Endothelial cell of umbilical vein (primary cell): Measurements from ENCODE around the gene PTPRCAP. TPM values are rescaled to one million over a fixed set of nuclear protein-coding genes. Genes with fewer than 3 reads are reported as not detected.

ENCODE experiments used
- BruUV-seq: library from RNA; stranded (reverse); fragments of 400-500 nt; replicated peaks from 2 replicates; lab custom pipeline; 2021; lab: Mats Ljungman, UMichigan
- CTCF ChIA-PET: fragments of 300-600, 350-600 bp; sonication (Branson Sonifier 250); formaldehyde crosslinking; loops from one replicate; lab custom pipeline; 2021; ENCODE audit warnings: antibody characterized with exemption, inconsistent platforms; lab: Charles Lee
- POLR2A ChIA-PET: fragments of 300-600, 350-600 bp; sonication (Branson Sonifier 250); formaldehyde crosslinking; loops from one replicate; lab custom pipeline; 2021; ENCODE audit warnings: antibody characterized with exemption, inconsistent platforms; lab: Charles Lee
- DNase-seq: peaks from one replicate; pipeline ENCODE4 v3.0.0-alpha.2; 2011; ENCODE audit warnings: low read depth, low spot score
- FAIRE-seq: peaks from 2 replicates; lab custom pipeline; 2011; peaks lifted over from hg19 to GRCh38; lab: Jason Lieb, UNC
- H2AFZ ChIP-seq: 2 replicates; pipeline ENCODE4 v1.6.0; 2012; ENCODE audit warnings: low read depth, low read length, control low read depth, inconsistent platforms
- H3K27ac ChIP-seq: 2 replicates; pipeline ENCODE4 v1.5.1; 2011; ENCODE audit warnings: low read depth, mild to moderate bottlenecking, control low read depth, low read length, moderate library complexity; ENCODE audit not compliant: insufficient read depth
- H3K27me3 ChIP-seq, 2 experiments: 2 replicates each; pipeline versions ENCODE4 v1.6.0 to v1.6.1; 2011; ENCODE audit warnings: low read length in 2 of 2, mixed read lengths in 1 of 2; ENCODE audit not compliant: control insufficient read depth in 2 of 2, insufficient read depth in 2 of 2
- H3K36me3 ChIP-seq, 2 experiments: 2 replicates in 1 of 2; 3 replicates in 1 of 2; pipeline ENCODE4 v1.5.1; 2011; ENCODE audit warnings: low read length in 2 of 2, mild to moderate bottlenecking in 1 of 2, moderate library complexity in 1 of 2; ENCODE audit not compliant: control insufficient read depth in 2 of 2, insufficient read depth in 2 of 2; ENCODE audit errors: extremely low read depth in 1 of 2
- H3K4me1 ChIP-seq: 3 replicates; pipeline ENCODE4 v1.5.1; 2011; ENCODE audit warnings: mild to moderate bottlenecking, low read length; ENCODE audit not compliant: control insufficient read depth, insufficient read depth; ENCODE audit errors: extremely low read depth
- H3K4me2 ChIP-seq: 2 replicates; pipeline ENCODE4 v1.6.1; 2011; ENCODE audit warnings: low read length, control low read depth, mixed read lengths; ENCODE audit not compliant: insufficient read depth
- H3K4me3 ChIP-seq, 3 experiments: fragments of 200-600 bp in 1 of 3; sonication (generic), shearing (Covaris generic) in 1 of 3; replicated peaks in 1 of 3; 2 replicates each; pipeline ENCODE4 v1.5.1; 2011 to 2016; ENCODE audit warnings: control low read depth in 3 of 3, low read length in 3 of 3, mild to moderate bottlenecking in 2 of 3, inconsistent platforms in 1 of 3, low read depth in 1 of 3, moderate library complexity in 1 of 3; ENCODE audit not compliant: insufficient read depth in 1 of 3
- H3K79me2 ChIP-seq: 2 replicates; pipeline ENCODE4 v1.6.0; 2012; ENCODE audit warnings: low read length, inconsistent platforms; ENCODE audit not compliant: control insufficient read depth, insufficient read depth
- H3K9ac ChIP-seq: replicated peaks from 2 replicates; pipeline ENCODE3; 2011; ENCODE audit warnings: low read length, control low read depth; ENCODE audit not compliant: insufficient read depth; ENCODE audit errors: extremely low read depth
- H3K9me1 ChIP-seq: replicated peaks from 3 replicates; pipeline ENCODE4 v1.6.0; 2011; ENCODE audit warnings: mild to moderate bottlenecking, low read length; ENCODE audit not compliant: control insufficient read depth, insufficient read depth; ENCODE audit errors: extremely low read depth
- H3K9me3 ChIP-seq: replicated peaks from 2 replicates; pipeline ENCODE4 v1.5.1; 2012; ENCODE audit warnings: low read length, inconsistent platforms; ENCODE audit not compliant: control insufficient read depth, insufficient read depth
- H4K20me1 ChIP-seq: replicated peaks from 2 replicates; pipeline ENCODE3; 2011; ENCODE audit warnings: mild to moderate bottlenecking, low read length; ENCODE audit not compliant: control insufficient read depth, insufficient read depth; ENCODE audit errors: extremely low read depth
- CTCF ChIP-seq, 2 donors: IDR thresholded peaks; 1 replicate in 1 of 2; 2 replicates in 1 of 2; pipeline ENCODE4 v1.5.1; 2011; ENCODE audit warnings: low read length in 2 of 2, mild to moderate bottlenecking in 2 of 2, moderate library complexity in 2 of 2, control low read depth in 1 of 2, inconsistent platforms in 1 of 2, low read depth in 1 of 2; ENCODE audit not compliant: insufficient read depth in 1 of 2; ENCODE audit errors: extremely low read depth in 1 of 2
- EZH2 ChIP-seq: IDR thresholded peaks from 2 replicates; pipeline ENCODE4 v1.6.1; 2012; ENCODE audit warnings: borderline replicate concordance, low read depth, mild to moderate bottlenecking, moderate library complexity, low read length, inconsistent platforms; ENCODE audit not compliant: severe bottlenecking
- FOS ChIP-seq: IDR thresholded peaks from 2 replicates; pipeline ENCODE4 v1.6.1; 2011; ENCODE audit warnings: mild to moderate bottlenecking, low read length, moderate library complexity, borderline replicate concordance; ENCODE audit not compliant: insufficient read depth
- GATA2 ChIP-seq: IDR thresholded peaks from 2 replicates; pipeline ENCODE4 v1.7.0; 2011; ENCODE audit warnings: low read depth, mild to moderate bottlenecking, moderate library complexity, mixed read lengths, low read length; ENCODE audit not compliant: insufficient read length, insufficient read depth
- JUN ChIP-seq: IDR thresholded peaks from 2 replicates; pipeline ENCODE4 v1.6.1; 2011; ENCODE audit warnings: borderline replicate concordance, low read depth; ENCODE audit not compliant: insufficient read length, insufficient read depth
- MAX ChIP-seq: IDR thresholded peaks from 2 replicates; pipeline ENCODE4 v1.6.1; 2011; ENCODE audit not compliant: insufficient read depth, insufficient read length
- MYC ChIP-seq: IDR thresholded peaks from one replicate; pipeline ENCODE4 v1.6.1; 2011; ENCODE audit warnings: mild to moderate bottlenecking, low read depth, low read length
- POLR2A ChIP-seq: IDR thresholded peaks from 2 replicates; pipeline ENCODE4 v1.6.1; 2012; ENCODE audit warnings: low read depth, mild to moderate bottlenecking, control low read depth, low read length
- POLR2AphosphoS5 ChIP-seq: IDR thresholded peaks from 2 replicates; pipeline ENCODE4 v1.6.1; 2012; ENCODE audit warnings: low read depth, mild to moderate bottlenecking, control low read depth, low read length, moderate library complexity; ENCODE audit not compliant: insufficient read depth
- dilution Hi-C: fragments of 300-500 bp; cut with MboI; formaldehyde crosslinking; loops from one replicate; pipeline ENCODE4 v1.15.0; 2019; ENCODE audit warnings: low sequenced_read_pairs; ENCODE audit not compliant: extremely low pct_ligation_motif_present
- intact Hi-C: fragments of 100-400 bp; cut with micrococcal nuclease; formaldehyde crosslinking; loops from one replicate; pipeline ENCODE4 v1.10.0; 2022
- polyA plus RNA-seq, 4 experiments: library from polyadenylated mRNA; depleted of rRNA in 3 of 4; stranded (reverse) in 3 of 4; unstranded in 1 of 4; fragments of >200 nt; gene quantifications; 2 replicates each; pipeline versions ENCODE4 v1.2.1 to v1.2.3, GENCODE V29; 2011 to 2012; ENCODE audit warnings: missing spikeins in 1 of 4
- small RNA-seq: library from RNA; depleted of rRNA; stranded (forward); fragments of <200 nt; gene quantifications from one replicate; pipeline ENCODE3, GENCODE V24; 2012; ENCODE audit warnings: low replicate concordance, low read depth; ENCODE audit not compliant: insufficient read depth, insufficient read length
- total RNA-seq: library from RNA; stranded (reverse); gene quantifications from 2 replicates; pipeline ENCODE4 v1.2.3, GENCODE V29; 2021

PTPRCAP gene
- total and polyA plus RNA-seq, 2 donors (not counting 3 experiments of a cell fraction or from before 2014, with no cell fraction given) = 3.6 TPM; not detected in 1

GRCh38 chr11:67387069-67387468 lies 50.4 kb downstream of the PTPRCAP start:
- TF ChIP-seq EZH2 (no peak), GATA2 (no peak), POLR2A (no peak), JUN (no peak), FOS (no peak), POLR2AphosphoS5 (no peak), CTCF (IDR thresholded peaks at IDR 0.05; ENCODE audit: extremely low read depth in 1 of 2, insufficient read depth in 1 of 2, low read depth in 1 of 2, low read length in 2 of 2) (no peak), MYC (no peak), MAX (no peak)
- Histone ChIP-seq H3K9me3 (no peaks in the 10 kb centered on the region), H3K9me1 (no peaks in the 10 kb centered on the region), H3K27me3 (no peaks in the 10 kb centered on the region), H3K9ac (no peak overlapping the region), H4K20me1 (no peaks in the 10 kb centered on the region), H2AFZ (no peak overlapping the region), H3K36me3 (no peaks in the 10 kb centered on the region), H3K4me3 (no peak overlapping the region), H3K79me2 (peaks cover 4% of the 10 kb centered on the region), H3K27ac (no peak overlapping the region), H3K4me1 (peaks cover 5% of the 10 kb centered on the region), H3K4me2 (no peak overlapping the region)
- ChIA-PET CTCF (interaction anchor here (0.6 to 19.7 kb wide), 5 partner anchors 8 to 41 kb away, joined by 3 to 1051 read pairs (median 7); partner anchors contain the start of genes CLCF1 and POLD4), POLR2A (no interaction called here)
- no peak for FAIRE-seq
- dilution Hi-C loops = no loop called here
- DNase-seq = no peak
- intact Hi-C loops = no loop called here
- BruUV-seq = no TSS peak

Small RNAs within 50 kb of the gene (small RNA-seq; reads per million reads assigned to genes)
- gene RNU6-1238P = not detected

Other genes starting within 250 kb of the PTPRCAP start
- 62.3 and 66.9 TPM in 2 replicates for gene GRK2, start 171.2 kb downstream of the PTPRCAP start, total RNA-seq
- 57.9 and 73.1 TPM in 2 replicates for gene GRK2, start 171.2 kb downstream of the PTPRCAP start, polyA plus RNA-seq
- gene ANKRD13D, start 148.4 kb downstream of the PTPRCAP start, total RNA-seq = 57.5 and 69.6 TPM in 2 replicates
- 43.5 and 51.2 TPM in 2 replicates for gene ANKRD13D, start 148.4 kb downstream of the PTPRCAP start, polyA plus RNA-seq
- gene SSH3, start 134.2 kb downstream of the PTPRCAP start, total RNA-seq = 16.5 and 22.5 TPM in 2 replicates
- 14.3 and 16.4 TPM in 2 replicates for gene SSH3, start 134.2 kb downstream of the PTPRCAP start, polyA plus RNA-seq
- gene POLD4, start 84.1 kb downstream of the PTPRCAP start, total RNA-seq = 50.1 and 66.9 TPM in 2 replicates
- 204 and 236 TPM in 2 replicates for gene POLD4, start 84.1 kb downstream of the PTPRCAP start, polyA plus RNA-seq
- 5.7 and 5.8 TPM in 2 replicates for gene CLCF1, start 64.1 kb downstream of the PTPRCAP start, total RNA-seq
- gene CLCF1, start 64.1 kb downstream of the PTPRCAP start, polyA plus RNA-seq = 6.5 and 8.7 TPM in 2 replicates
- 18.4 and 24.6 TPM in 2 replicates for gene RAD9A, start 45.7 kb downstream of the PTPRCAP start, total RNA-seq
- gene RAD9A, start 45.7 kb downstream of the PTPRCAP start, polyA plus RNA-seq = 22.2 and 25.5 TPM in 2 replicates
- gene PPP1CA, start 35.8 kb downstream of the PTPRCAP start, total RNA-seq = 192 and 202 TPM in 2 replicates
- gene PPP1CA, start 35.8 kb downstream of the PTPRCAP start, polyA plus RNA-seq = 419 and 446 TPM in 2 replicates
- not detected in 2 replicates for gene TBC1D10C, start 33.6 kb downstream of the PTPRCAP start, total RNA-seq
- gene TBC1D10C, start 33.6 kb downstream of the PTPRCAP start, polyA plus RNA-seq = not detected in 2 replicates
- 0.16 and 0.35 TPM in 2 replicates for gene CARNS1, start 22.0 kb downstream of the PTPRCAP start, total RNA-seq
- 0.14 and 0.27 TPM in 2 replicates for gene CARNS1, start 22.0 kb downstream of the PTPRCAP start, polyA plus RNA-seq
- 47.8 and 53.8 TPM in 2 replicates for gene RPS6KB2, start 9.2 kb downstream of the PTPRCAP start, total RNA-seq
- 60.0 and 70.0 TPM in 2 replicates for gene RPS6KB2, start 9.2 kb downstream of the PTPRCAP start, polyA plus RNA-seq
- gene CORO1B, start 5.8 kb upstream of the PTPRCAP start, total RNA-seq = 126 and 142 TPM in 2 replicates
- gene CORO1B, start 5.8 kb upstream of the PTPRCAP start, polyA plus RNA-seq = 197 and 236 TPM in 2 replicates
- not detected in 2 replicates for gene GPR152, start 15.0 kb upstream of the PTPRCAP start, total RNA-seq
- gene GPR152, start 15.0 kb upstream of the PTPRCAP start, polyA plus RNA-seq = not detected in 2 replicates
- gene CABP4, start 17.7 kb upstream of the PTPRCAP start, total RNA-seq = 4.2 and 5.0 TPM in 2 replicates
- gene CABP4, start 17.7 kb upstream of the PTPRCAP start, polyA plus RNA-seq = 2.4 and 2.6 TPM in 2 replicates
- gene TMEM134, start 31.6 kb upstream of the PTPRCAP start, total RNA-seq = 33.4 and 41.6 TPM in 2 replicates
- gene TMEM134, start 31.6 kb upstream of the PTPRCAP start, polyA plus RNA-seq = 207 and 213 TPM in 2 replicates
- 46.3 and 46.5 TPM in 2 replicates for gene AIP, start 45.3 kb upstream of the PTPRCAP start, total RNA-seq
- gene AIP, start 45.3 kb upstream of the PTPRCAP start, polyA plus RNA-seq = 114 and 130 TPM in 2 replicates
- 26.4 and 50.9 TPM in 2 replicates for gene PITPNM1, start 67.7 kb upstream of the PTPRCAP start, total RNA-seq
- 16.5 and 25.2 TPM in 2 replicates for gene PITPNM1, start 67.7 kb upstream of the PTPRCAP start, polyA plus RNA-seq
- gene CDK2AP2, start 70.5 kb upstream of the PTPRCAP start, total RNA-seq = 81.2 and 97.0 TPM in 2 replicates
- gene CDK2AP2, start 70.5 kb upstream of the PTPRCAP start, polyA plus RNA-seq = 143 and 191 TPM in 2 replicates
- gene CABP2, start 85.8 kb upstream of the PTPRCAP start, total RNA-seq = not detected in 2 replicates
- gene CABP2, start 85.8 kb upstream of the PTPRCAP start, polyA plus RNA-seq = not detected in 2 replicates
- 962 and 997 TPM in 2 replicates for gene GSTP1, start 146.1 kb upstream of the PTPRCAP start, total RNA-seq
- 2,277 and 2,635 TPM in 2 replicates for gene GSTP1, start 146.1 kb upstream of the PTPRCAP start, polyA plus RNA-seq
- 179 and 191 TPM in 2 replicates for gene NDUFV1, start 169.3 kb upstream of the PTPRCAP start, total RNA-seq
- 203 and 204 TPM in 2 replicates for gene NDUFV1, start 169.3 kb upstream of the PTPRCAP start, polyA plus RNA-seq
- gene NUDT8, start 192.3 kb upstream of the PTPRCAP start, total RNA-seq = 20.4 and 21.0 TPM in 2 replicates
- 14.1 and 16.3 TPM in 2 replicates for gene NUDT8, start 192.3 kb upstream of the PTPRCAP start, polyA plus RNA-seq
- gene TBX10, start 202.1 kb upstream of the PTPRCAP start, total RNA-seq = not detected in 2 replicates
- not detected in 2 replicates for gene TBX10, start 202.1 kb upstream of the PTPRCAP start, polyA plus RNA-seq
- gene ACY3, start 213.0 kb upstream of the PTPRCAP start, total RNA-seq = not detected in 2 replicates
- not detected in 2 replicates for gene ACY3, start 213.0 kb upstream of the PTPRCAP start, polyA plus RNA-seq
- not detected in 2 replicates for gene ALDH3B2, start 236.9 kb upstream of the PTPRCAP start, total RNA-seq
- not detected in 2 replicates for gene ALDH3B2, start 236.9 kb upstream of the PTPRCAP start, polyA plus RNA-seq